GM21717 (cell line): ENCODE measurements around the gene LRBA.

ENCODE experiments used
- ATAC-seq: cut with Tn5 transposase; IDR thresholded peaks from one replicate; pipeline ENCODE4 v1.9.1; 2021; ENCODE audit warnings: mild to moderate bottlenecking, moderate library complexity; ENCODE audit not compliant: unreplicated experiment

Gene LRBA

GRCh38 chr4:150348079-150348478 lies 667.0 kb downstream of the LRBA start:
- no peak for ATAC-seq

GRCh38 chr4:150345207-150345744 lies 669.8 kb downstream of the LRBA start:
- no peak for ATAC-seq

GRCh38 chr4:150343796-150344195 lies 671.3 kb downstream of the LRBA start:
- no peak for ATAC-seq

- ATAC-seq = no peak
Observed at GRCh38 chr4:150342945-150343344, 672.1 kb downstream of the LRBA start.

- ATAC-seq = no peak
Observed at GRCh38 chr4:150337734-150338133, 677.4 kb downstream of the LRBA start.

GRCh38 chr4:150336676-150337412 lies 678.2 kb downstream of the LRBA start:
- ATAC-seq = no peak

- no peak for ATAC-seq
Observed at GRCh38 chr4:150332961-150333360, 682.1 kb downstream of the LRBA start.

GRCh38 chr4:150332086-150332485 lies 683.0 kb downstream of the LRBA start:
- ATAC-seq = no peak

GRCh38 chr4:150329373-150329772 lies 685.7 kb downstream of the LRBA start:
- no peak for ATAC-seq

- ATAC-seq = no peak
Observed at GRCh38 chr4:150328496-150328895, 686.6 kb downstream of the LRBA start.

- ATAC-seq = no peak
Observed at GRCh38 chr4:150327262-150327780, 687.8 kb downstream of the LRBA start.

- peak; percentile 87 for ATAC-seq
Observed at GRCh38 chr4:150325872-150326271, 689.2 kb downstream of the LRBA start.

- ATAC-seq = no peak
Observed at GRCh38 chr4:150323406-150324325, 691.4 kb downstream of the LRBA start.

GRCh38 chr4:150322646-150323045 lies 692.4 kb downstream of the LRBA start:
- ATAC-seq = no peak

GRCh38 chr4:150321113-150321512 lies 694.0 kb downstream of the LRBA start:
- no peak for ATAC-seq

- no peak for ATAC-seq
Observed at GRCh38 chr4:150318971-150319370, 696.1 kb downstream of the LRBA start.

- ATAC-seq = no peak
Observed at GRCh38 chr4:150318527-150318926, 696.6 kb downstream of the LRBA start.

- no peak for ATAC-seq
Observed at GRCh38 chr4:150316332-150317205, 698.5 kb downstream of the LRBA start.

GRCh38 chr4:150315691-150316090 lies 699.4 kb downstream of the LRBA start:
- no peak for ATAC-seq

- ATAC-seq = no peak
Observed at GRCh38 chr4:150315175-150315574, 699.9 kb downstream of the LRBA start.

- ATAC-seq = no peak
Observed at GRCh38 chr4:150314031-150314430, 701.1 kb downstream of the LRBA start.
